Measurements from ENCODE around the gene PARL.

DNA sequence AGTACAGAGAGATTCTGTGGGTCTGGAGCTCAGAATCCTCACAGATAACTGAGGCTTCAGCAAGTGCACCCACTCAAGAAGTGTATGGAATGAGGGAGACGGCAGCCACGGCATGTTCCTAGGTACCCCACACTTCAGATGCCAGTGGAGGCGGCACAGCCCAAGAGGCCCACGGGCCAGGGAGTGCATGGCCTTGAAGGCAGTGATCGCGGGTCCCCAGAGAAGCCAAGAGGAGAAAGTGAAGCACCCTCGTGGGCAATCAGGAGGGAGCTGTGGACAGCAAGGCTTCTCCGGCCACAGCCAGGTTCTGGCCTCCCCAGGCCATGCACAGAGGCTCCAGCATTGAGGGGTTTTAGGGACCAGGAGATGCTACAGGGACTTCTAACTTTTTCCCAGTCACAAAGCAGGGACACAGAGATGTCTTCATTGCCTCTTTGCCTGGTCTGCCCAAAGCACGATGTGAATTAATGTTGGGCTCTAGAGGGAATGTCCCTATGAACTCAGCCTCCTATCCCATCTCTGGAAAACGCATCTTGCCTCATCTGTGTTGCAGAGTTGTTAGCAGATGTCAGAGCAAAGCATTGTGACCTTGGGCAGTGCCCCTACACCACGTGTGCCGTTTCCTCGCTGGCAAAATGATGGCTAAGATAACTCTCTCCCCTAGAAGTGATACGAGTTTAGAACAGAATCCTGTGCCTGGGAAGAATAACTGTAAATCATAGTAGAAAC is 56.7 kb downstream of the PARL start:
- TF ChIP-seq, protein P1, sequence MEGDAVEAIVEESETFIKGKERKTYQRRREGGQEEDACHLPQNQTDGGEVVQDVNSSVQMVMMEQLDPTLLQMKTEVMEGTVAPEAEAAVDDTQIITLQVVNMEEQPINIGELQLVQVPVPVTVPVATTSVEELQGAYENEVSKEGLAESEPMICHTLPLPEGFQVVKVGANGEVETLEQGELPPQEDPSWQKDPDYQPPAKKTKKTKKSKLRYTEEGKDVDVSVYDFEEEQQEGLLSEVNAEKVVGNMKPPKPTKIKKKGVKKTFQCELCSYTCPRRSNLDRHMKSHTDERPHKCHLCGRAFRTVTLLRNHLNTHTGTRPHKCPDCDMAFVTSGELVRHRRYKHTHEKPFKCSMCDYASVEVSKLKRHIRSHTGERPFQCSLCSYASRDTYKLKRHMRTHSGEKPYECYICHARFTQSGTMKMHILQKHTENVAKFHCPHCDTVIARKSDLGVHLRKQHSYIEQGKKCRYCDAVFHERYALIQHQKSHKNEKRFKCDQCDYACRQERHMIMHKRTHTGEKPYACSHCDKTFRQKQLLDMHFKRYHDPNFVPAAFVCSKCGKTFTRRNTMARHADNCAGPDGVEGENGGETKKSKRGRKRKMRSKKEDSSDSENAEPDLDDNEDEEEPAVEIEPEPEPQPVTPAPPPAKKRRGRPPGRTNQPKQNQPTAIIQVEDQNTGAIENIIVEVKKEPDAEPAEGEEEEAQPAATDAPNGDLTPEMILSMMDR (IDR thresholded peaks at IDR 0.05; ENCODE audit: poor library complexity): no peak
- TF ChIP-seq EZH2 (IDR thresholded peaks at IDR 0.05; ENCODE audit: borderline replicate concordance) (no peak), EZH2phosphoT487 (IDR thresholded peaks at IDR 0.05; ENCODE audit: low read depth, severe bottlenecking, unreplicated experiment) (no peak)

Data from hepatocyte (in vitro differentiated cells).